ENCODE measurements around the gene ACAP3.

Gene ACAP3

DNA sequence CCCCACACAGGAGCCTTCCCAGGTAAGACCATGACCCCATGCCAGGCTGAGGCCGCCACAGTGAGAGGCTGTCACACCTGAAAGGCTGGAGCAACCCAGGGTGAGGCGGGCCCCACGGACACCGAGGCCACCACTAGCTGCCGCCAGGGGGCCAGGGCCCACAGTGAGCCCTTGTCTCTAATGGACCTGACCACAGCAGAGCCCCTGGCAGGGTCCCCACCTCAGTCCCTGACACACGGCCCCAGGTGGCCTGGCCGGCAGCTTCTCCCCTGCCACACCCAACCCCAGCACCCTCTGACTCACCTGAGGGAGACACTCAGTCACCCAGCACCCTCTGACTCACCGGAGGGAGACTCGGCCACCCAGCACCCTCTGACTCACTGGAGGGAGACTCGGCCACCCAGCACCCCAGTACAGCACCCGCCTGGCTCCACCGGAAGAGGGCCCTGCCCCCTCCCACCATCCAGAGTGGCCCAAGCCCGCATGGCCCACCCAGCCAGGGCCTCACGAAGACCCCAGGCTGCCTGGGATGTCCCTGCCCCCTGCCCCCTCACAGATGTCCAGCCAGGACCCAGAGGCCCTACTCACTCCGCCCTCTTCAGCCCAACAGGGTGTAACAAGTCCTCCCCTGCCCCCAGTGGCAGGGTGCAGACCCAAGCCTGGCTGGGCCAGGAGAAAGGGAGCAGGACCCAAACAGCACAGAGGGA is 37.1 kb upstream of the ACAP3 start:
- H3K9me2 ChIP-seq (replicated peaks; ENCODE audit: low read depth, low read length) = no peaks in the 10 kb centered on the region
- no peak overlapping the region for H2AFZ ChIP-seq (ENCODE audit: low read length)
- H3K36me3 ChIP-seq (ENCODE audit: insufficient read depth, low read length) = no peaks in the 10 kb centered on the region; the same call in 1 of the 2 replicates
- H3K4me3 ChIP-seq (ENCODE audit: low read length, poor library complexity, severe bottlenecking) = no peak overlapping the region
- H3F3A ChIP-seq (ENCODE audit: low read depth) = no peaks in the 10 kb centered on the region
- H3K9me3 ChIP-seq (ENCODE audit: insufficient read depth, low read depth, low read length) = no peaks in the 10 kb centered on the region
- no peaks in the 10 kb centered on the region for H3K27me3 ChIP-seq (ENCODE audit: insufficient read depth, low read length, poor library complexity, severe bottlenecking)
- peaks cover 20% of the 10 kb centered on the region for H4K20me1 ChIP-seq (ENCODE audit: insufficient read depth, low read length, poor library complexity, severe bottlenecking)
- peak overlapping the region; percentile 92 for H3K4me2 ChIP-seq (ENCODE audit: low read depth, low read length, poor library complexity, severe bottlenecking)
- H3K79me2 ChIP-seq (ENCODE audit: insufficient read depth, low read length) = peaks cover 30% of the 10 kb centered on the region; the same call in 1 of the 2 replicates
- H3K9ac ChIP-seq (ENCODE audit: low read depth, low read length, poor library complexity, severe bottlenecking) = no peak overlapping the region
- TF ChIP-seq CTCF (conservative IDR thresholded peaks at IDR 0.05; ENCODE audit: low read length) = peak; percentile 64
- no peak for TF ChIP-seq EZH2phosphoT487 (IDR thresholded peaks at IDR 0.05; ENCODE audit: borderline replicate concordance)
- H3K4me1 ChIP-seq (ENCODE audit: insufficient read depth, low read length, poor library complexity, severe bottlenecking) = peaks cover 18% of the 10 kb centered on the region

- H3K9me3 ChIP-seq (ENCODE audit: insufficient read depth, low read depth, low read length) = no peaks in the 10 kb centered on the region
- no peak for TF ChIP-seq EZH2phosphoT487 (IDR thresholded peaks at IDR 0.05; ENCODE audit: borderline replicate concordance)
- TF ChIP-seq CTCF (conservative IDR thresholded peaks at IDR 0.05; ENCODE audit: low read length) = no peak
- H3K4me1 ChIP-seq (ENCODE audit: insufficient read depth, low read length, poor library complexity, severe bottlenecking) = peaks cover 18% of the 10 kb centered on the region
- H3K79me2 ChIP-seq (ENCODE audit: insufficient read depth, low read length) = peaks cover 30% of the 10 kb centered on the region; the same call in 1 of the 2 replicates
- no peaks in the 10 kb centered on the region; the same call in 1 of the 2 replicates for H3K36me3 ChIP-seq (ENCODE audit: insufficient read depth, low read length)
- H3F3A ChIP-seq (ENCODE audit: low read depth) = no peaks in the 10 kb centered on the region
- H3K9me2 ChIP-seq (replicated peaks; ENCODE audit: low read depth, low read length) = no peaks in the 10 kb centered on the region
- no peak overlapping the region for H3K4me3 ChIP-seq (ENCODE audit: low read length, poor library complexity, severe bottlenecking)
- H3K27me3 ChIP-seq (ENCODE audit: insufficient read depth, low read length, poor library complexity, severe bottlenecking) = no peaks in the 10 kb centered on the region
- H2AFZ ChIP-seq (ENCODE audit: low read length) = no peak overlapping the region
- no peak overlapping the region for H3K9ac ChIP-seq (ENCODE audit: low read depth, low read length, poor library complexity, severe bottlenecking)
- H4K20me1 ChIP-seq (ENCODE audit: insufficient read depth, low read length, poor library complexity, severe bottlenecking) = peaks cover 20% of the 10 kb centered on the region
- H3K4me2 ChIP-seq (ENCODE audit: low read depth, low read length, poor library complexity, severe bottlenecking) = no peak overlapping the region
These were observed 36.2 kb upstream of the ACAP3 start for GRCh38 chr1:1343811-1344421.

GRCh38 chr1:1342584-1343115 is 34.9 kb upstream of the ACAP3 start:
- no peak overlapping the region for H3K4me2 ChIP-seq (ENCODE audit: low read depth, low read length, poor library complexity, severe bottlenecking)
- peaks cover 10% of the 10 kb centered on the region for H3K4me1 ChIP-seq (ENCODE audit: insufficient read depth, low read length, poor library complexity, severe bottlenecking)
- H3K9ac ChIP-seq (ENCODE audit: low read depth, low read length, poor library complexity, severe bottlenecking) = no peak overlapping the region
- TF ChIP-seq EZH2phosphoT487 (IDR thresholded peaks at IDR 0.05; ENCODE audit: borderline replicate concordance) (no peak), CTCF (conservative IDR thresholded peaks at IDR 0.05; ENCODE audit: low read length) (no peak)
- no peaks in the 10 kb centered on the region for H3K27me3 ChIP-seq (ENCODE audit: insufficient read depth, low read length, poor library complexity, severe bottlenecking)
- no peak overlapping the region for H3K4me3 ChIP-seq (ENCODE audit: low read length, poor library complexity, severe bottlenecking)
- H3K36me3 ChIP-seq (ENCODE audit: insufficient read depth, low read length) = no peaks in the 10 kb centered on the region; the same call in 1 of the 2 replicates
- no peak overlapping the region for H2AFZ ChIP-seq (ENCODE audit: low read length)
- no peaks in the 10 kb centered on the region for H3F3A ChIP-seq (ENCODE audit: low read depth)
- H3K9me2 ChIP-seq (replicated peaks; ENCODE audit: low read depth, low read length) = no peaks in the 10 kb centered on the region
- H3K79me2 ChIP-seq (ENCODE audit: insufficient read depth, low read length) = peaks cover 18% of the 10 kb centered on the region; the same call in 1 of the 2 replicates
- H3K9me3 ChIP-seq (ENCODE audit: insufficient read depth, low read depth, low read length) = no peaks in the 10 kb centered on the region
- H4K20me1 ChIP-seq (ENCODE audit: insufficient read depth, low read length, poor library complexity, severe bottlenecking) = peaks cover 14% of the 10 kb centered on the region

Measured in Loucy (cell line).